Muscle of leg (tissue), 11 donors: ENCODE measurements around the gene TMEM203. TPM values are rescaled to one million over a fixed set of nuclear protein-coding genes. Genes with fewer than 3 reads are reported as not detected.

Source experiments
- DNase-seq: peaks from one replicate; pipeline ENCODE4 v3.0.0; 2013
- H3K27ac ChIP-seq: one replicate; pipeline ENCODE4 v1.5.1; 2013; ENCODE audit warnings: mild to moderate bottlenecking, low read length, control low read depth
- H3K27me3 ChIP-seq: one replicate; pipeline ENCODE4 v1.6.1; 2013; ENCODE audit warnings: low read length; ENCODE audit not compliant: control insufficient read depth, insufficient read depth
- H3K36me3 ChIP-seq: one replicate; pipeline ENCODE4 v1.6.1; 2013; ENCODE audit warnings: low read length; ENCODE audit not compliant: control insufficient read depth, insufficient read depth
- H3K4me1 ChIP-seq: one replicate; pipeline ENCODE4 v1.6.1; 2013; ENCODE audit warnings: low read length; ENCODE audit not compliant: control insufficient read depth, insufficient read depth
- H3K4me3 ChIP-seq: one replicate; pipeline ENCODE4 v1.5.1; 2013; ENCODE audit warnings: low read length, control low read depth
- H3K9me3 ChIP-seq: replicated peaks from 2 replicates; pipeline ENCODE4 v1.6.1; 2013; ENCODE audit warnings: low read depth, low read length; ENCODE audit not compliant: control insufficient read depth
- whole genome bisulfite sequencing: methylation state at CpG from one replicate; pipeline ENCODE4 v1.1.5; 2013; ENCODE audit warnings: missing lambda C conversion rate; ENCODE audit not compliant: insufficient coverage; 5-methylcytosine and 5-hydroxymethylcytosine counted together
- polyA plus RNA-seq, 8 donors: library from polyadenylated mRNA; unstranded; fragments of 120-200 nt; gene quantifications; one replicate each; pipeline versions ENCODE4 v1.2.1 to v1.2.3, GENCODE V29; 2013; ENCODE audit warnings: inconsistent platforms in 1 of 8, low replicate concordance in 1 of 8; ENCODE audit not compliant: insufficient read length in 8 of 8, insufficient read depth in 1 of 8
- total RNA-seq: library from RNA; stranded (reverse); fragments of 120-200 nt; gene quantifications from one replicate; pipeline ENCODE4 v1.2.4, GENCODE V29; 2013

TMEM203 gene
- total and polyA plus RNA-seq, 9 donors = 25.2 to 38.2 (median 36.3) TPM

DNA sequence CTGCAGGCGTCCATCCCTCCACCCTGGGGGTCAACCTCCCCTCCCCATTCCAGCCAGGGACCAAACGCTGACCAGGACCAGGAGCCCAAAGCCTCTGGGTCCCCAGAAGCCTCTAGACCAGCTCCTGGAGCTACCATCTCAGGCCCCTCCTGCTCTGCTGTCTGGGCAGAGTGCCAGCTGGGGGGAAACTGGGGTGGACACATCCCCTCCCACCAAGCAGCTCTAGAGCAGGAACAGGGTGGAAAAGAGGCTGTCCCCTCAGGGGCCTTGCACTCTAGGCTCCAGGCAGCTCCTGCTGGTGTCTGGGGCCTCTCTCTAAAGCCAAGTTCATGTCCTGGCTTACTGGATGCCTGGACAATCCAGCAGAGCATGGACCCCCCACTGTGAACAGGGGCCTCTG is 12.6 kb downstream of the TMEM203 start:
- Histone ChIP-seq H3K4me3 (no peak overlapping the region), H3K36me3 (peaks cover 33% of the 10 kb centered on the region), H3K27me3 (no peaks in the 10 kb centered on the region), H3K9me3 (no peaks in the 10 kb centered on the region), H3K4me1 (peaks cover 46% of the 10 kb centered on the region), H3K27ac (no peak overlapping the region)
- WGBS = no CpG with 5 or more reads among the region's 2 CpGs
- DNase-seq = no peak

DNA sequence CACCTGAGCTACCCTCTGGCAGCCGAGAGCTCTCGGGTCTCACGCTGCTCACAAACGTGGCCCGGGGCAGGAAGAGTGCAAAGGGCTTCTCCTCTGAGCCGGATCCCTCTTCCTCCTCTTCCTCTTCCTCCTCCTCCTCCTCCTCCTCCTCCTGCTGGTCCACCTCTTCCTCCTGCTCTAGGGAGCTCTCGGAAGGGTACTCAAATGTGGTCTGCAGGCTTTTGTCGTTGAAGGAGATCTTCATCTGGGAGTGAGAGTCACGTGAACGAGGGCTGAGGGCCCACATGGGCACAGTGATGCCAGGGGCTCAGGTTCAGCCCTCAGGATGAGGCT is 13.0 kb downstream of the TMEM203 start:
- Histone ChIP-seq H3K27me3 (no peaks in the 10 kb centered on the region), H3K36me3 (peaks cover 33% of the 10 kb centered on the region), H3K27ac (no peak overlapping the region), H3K9me3 (no peaks in the 10 kb centered on the region), H3K4me1 (peaks cover 46% of the 10 kb centered on the region), H3K4me3 (no peak overlapping the region)
- DNase-seq = no peak
- 83% methylated on average over 6 of the region's 10 CpGs for WGBS

DNA sequence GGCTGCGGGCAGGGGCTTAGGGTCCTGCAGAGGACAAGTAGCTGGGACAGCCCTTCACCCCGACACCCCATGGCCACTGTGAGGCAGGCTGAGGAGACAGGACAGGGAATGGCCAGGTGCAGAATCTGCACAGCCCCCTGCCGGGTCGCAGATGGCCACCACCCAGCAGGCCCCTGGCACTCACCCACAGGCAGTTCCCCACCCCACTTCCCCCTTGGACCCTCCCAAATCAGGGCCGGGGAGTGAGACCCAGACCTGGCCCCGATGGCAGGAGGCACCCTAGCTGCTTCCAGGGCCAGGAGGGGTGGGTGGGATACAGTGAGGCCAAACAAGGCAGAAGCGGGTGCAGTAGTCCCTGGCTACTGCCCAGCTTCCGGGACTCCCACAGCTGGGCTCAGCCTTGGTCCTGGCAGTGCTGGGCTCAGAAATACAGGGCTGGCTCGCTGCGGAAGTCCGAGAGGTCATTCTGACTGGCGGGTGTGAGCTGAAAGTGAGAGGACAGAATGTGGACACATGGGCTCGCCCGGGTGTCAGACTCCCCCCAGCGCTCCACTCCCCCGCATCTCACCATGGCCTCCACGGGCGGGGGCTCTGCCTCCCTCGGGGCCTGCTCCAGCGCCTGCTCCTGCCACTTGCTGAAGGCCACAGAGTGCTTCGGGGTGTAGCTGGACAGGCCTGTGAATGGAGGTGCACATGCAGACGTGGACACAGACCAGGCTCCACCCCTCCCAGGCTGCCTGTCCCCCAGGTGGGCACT is 13.6 kb downstream of the TMEM203 start:
- Histone ChIP-seq H3K4me1 (peaks cover 49% of the 10 kb centered on the region), H3K36me3 (peaks cover 37% of the 10 kb centered on the region), H3K9me3 (no peaks in the 10 kb centered on the region), H3K27me3 (no peaks in the 10 kb centered on the region), H3K4me3 (no peak overlapping the region), H3K27ac (no peak overlapping the region)
- 71% methylated on average over 10 of the region's 22 CpGs for WGBS
- DNase-seq = no peak

DNA sequence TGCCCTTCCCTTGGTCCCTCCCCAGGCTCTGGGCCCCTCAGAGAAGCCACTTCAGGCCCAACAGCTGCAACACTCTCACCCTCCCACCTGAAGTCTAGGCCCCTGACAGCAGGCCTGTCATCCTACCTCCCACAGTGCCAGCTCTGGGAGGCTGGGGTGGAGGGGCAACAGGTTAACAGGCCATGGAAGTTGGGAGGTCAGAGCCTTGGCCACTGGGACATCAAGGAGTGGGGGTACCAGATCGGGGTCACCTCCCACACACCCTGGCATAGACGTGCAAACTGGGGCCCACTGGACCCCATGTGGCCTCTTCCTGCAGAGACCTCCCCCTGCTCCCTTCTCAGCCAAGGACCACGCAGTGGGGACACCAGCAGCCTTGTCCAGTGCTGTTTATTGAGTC is 14.2 kb downstream of the TMEM203 start:
- Histone ChIP-seq H3K4me3 (no peak overlapping the region), H3K27me3 (no peaks in the 10 kb centered on the region), H3K9me3 (no peaks in the 10 kb centered on the region), H3K4me1 (peaks cover 55% of the 10 kb centered on the region), H3K27ac (no peak overlapping the region), H3K36me3 (peaks cover 42% of the 10 kb centered on the region)
- DNase-seq = no peak
- 61% methylated on average over 3 of the region's 3 CpGs for WGBS

DNA sequence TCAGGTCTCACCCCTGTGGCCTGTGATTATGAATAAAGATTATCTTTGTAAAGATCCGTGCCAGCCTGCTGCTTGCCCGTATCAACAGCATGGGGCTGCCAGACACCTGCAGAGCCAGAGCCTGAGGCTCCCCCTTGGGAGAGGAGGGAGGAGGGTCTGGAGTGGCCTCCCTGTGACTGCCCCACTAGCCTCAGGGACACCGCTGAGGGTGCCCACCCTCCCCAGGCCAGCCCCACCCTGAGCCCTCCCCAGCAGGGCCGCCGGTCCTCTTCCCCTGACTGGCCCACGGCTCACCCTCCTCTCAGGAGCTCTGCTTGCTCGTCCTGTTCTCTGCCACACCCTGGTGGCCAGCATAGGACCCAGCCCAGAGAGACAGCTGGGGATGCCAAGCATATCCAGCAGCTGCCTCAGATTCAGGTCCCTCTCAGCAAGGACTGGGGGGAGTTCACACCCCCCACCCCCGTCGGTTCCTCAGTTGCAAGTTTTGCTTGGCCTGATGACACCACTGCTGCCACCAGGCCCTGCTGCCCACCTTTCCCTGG is 15.1 kb downstream of the TMEM203 start:
- Histone ChIP-seq H3K27me3 (no peaks in the 10 kb centered on the region), H3K36me3 (peaks cover 50% of the 10 kb centered on the region), H3K4me3 (no peak overlapping the region), H3K9me3 (no peaks in the 10 kb centered on the region), H3K27ac (peak overlapping the region; percentile 85), H3K4me1 (peaks cover 56% of the 10 kb centered on the region)
- 56% methylated on average over 7 of the region's 9 CpGs for WGBS
- no peak for DNase-seq

DNA sequence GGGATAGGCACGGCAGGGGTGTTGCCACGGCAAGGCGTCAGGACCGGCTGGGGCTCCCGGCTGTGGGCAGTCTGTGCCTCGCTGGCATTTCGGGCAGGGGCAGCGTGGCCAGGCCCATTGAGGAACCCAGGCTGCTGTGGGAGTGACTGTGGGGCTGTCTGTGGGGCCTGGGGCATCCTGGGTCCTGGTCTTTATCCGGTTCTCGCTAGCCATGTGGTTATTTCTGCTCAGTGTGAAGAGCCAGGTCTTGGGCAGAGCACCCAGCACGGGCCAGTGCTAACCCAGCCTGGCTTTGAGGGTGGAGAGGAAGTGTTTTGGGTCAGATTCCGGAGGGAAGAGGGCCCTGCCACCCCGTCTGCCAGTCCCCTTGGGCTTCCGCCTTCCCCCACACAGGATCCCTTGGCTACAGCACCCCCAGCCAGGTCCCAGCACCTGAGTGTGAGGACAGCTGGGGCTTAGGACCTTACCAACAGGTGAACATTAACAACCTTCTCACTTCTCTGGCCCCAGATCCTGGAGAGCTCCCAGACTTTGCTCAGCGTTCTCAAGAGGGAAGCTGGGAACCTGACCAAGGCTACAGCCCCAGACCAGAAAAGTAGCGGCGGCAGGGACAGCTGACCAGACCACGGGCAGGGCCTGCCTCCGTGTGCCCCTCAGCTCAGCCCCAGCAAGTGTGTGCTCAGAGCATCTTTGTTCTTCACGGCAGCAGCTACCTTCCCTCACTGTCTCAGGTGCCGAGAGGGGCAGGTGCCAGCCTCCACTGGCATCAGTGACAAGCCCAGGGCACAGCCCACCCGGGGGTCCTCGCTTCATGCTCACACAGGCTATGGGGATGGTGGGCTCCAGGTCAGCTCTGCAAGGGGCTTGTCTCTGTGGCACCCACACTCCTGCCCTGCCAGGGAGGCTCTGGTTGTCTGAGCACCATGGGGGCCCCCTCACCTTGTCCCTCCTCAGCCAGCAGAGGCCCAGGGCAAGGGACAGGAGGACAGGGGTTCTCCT is 15.9 kb downstream of the TMEM203 start:
- WGBS = 35% methylated on average over 22 of the region's 23 CpGs
- peak overlapping the region; percentile 99 for H3K4me3 ChIP-seq
- H3K27ac ChIP-seq = peak overlapping the region; percentile 85
- no peaks in the 10 kb centered on the region for H3K27me3 ChIP-seq
- H3K9me3 ChIP-seq = no peaks in the 10 kb centered on the region
- H3K36me3 ChIP-seq = peaks cover 58% of the 10 kb centered on the region
- peaks cover 52% of the 10 kb centered on the region for H3K4me1 ChIP-seq
- DNase-seq = no peak

DNA sequence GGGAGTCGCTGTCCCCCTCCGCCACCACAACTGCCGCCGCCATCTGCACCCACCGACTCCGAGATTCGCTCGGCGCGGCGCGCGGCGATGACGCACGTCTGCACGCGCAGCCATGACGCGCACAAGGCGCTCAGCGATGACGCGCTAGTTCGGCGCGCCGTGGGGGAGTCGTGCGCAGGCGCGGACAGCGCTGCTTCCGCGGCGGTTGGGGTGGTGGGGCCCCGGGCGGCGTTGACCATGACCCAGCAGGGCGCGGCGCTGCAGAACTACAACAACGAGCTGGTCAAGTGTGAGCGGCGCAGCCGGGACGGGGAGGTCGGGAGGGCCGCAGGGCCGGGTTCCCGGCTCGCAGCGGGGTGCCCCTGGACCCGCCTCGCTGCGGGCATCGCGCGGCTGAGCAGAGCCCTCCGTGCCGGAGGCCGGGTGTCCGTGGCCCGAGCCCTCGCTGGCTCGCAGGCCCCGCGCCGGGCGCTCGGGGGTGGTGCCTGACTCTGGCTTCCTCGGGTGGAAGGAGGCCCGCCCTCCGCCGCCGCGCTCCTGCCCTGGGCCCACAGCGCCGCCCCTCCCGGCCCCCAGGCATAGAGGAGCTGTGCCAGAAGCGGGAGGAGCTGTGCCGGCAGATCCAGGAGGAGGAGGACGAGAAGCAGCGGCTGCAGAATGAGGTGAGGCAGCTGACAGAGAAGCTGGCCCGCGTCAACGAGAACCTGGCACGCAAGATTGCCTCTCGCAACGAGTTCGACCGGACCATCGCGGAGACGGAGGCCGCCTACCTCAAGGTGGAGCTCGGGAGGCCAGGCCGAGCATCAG is 16.8 kb downstream of the TMEM203 start, which contains the start of the genes ANAPC2 and SSNA1:
TSS of gene ANAPC2 (minus strand) at position 71 of the 807 bp plus-strand sequence. CDS start at position 43, 28 bp downstream.
TSS of gene SSNA1 (plus strand) at position 187 of the 807 bp plus-strand sequence. CDS start at position 238, 51 bp downstream.
- Histone ChIP-seq H3K27me3 (no peaks in the 10 kb centered on the region), H3K36me3 (peaks cover 67% of the 10 kb centered on the region), H3K27ac (peak within 1 kb of the TSS; percentile 85), H3K9me3 (no peaks in the 10 kb centered on the region), H3K4me1 (peaks cover 47% of the 10 kb centered on the region), H3K4me3 (peak within 1 kb of the TSS; percentile 99)
- peak; percentile 98 for DNase-seq
- WGBS = under 1% methylated on average over 93 of the region's 98 CpGs

DNA sequence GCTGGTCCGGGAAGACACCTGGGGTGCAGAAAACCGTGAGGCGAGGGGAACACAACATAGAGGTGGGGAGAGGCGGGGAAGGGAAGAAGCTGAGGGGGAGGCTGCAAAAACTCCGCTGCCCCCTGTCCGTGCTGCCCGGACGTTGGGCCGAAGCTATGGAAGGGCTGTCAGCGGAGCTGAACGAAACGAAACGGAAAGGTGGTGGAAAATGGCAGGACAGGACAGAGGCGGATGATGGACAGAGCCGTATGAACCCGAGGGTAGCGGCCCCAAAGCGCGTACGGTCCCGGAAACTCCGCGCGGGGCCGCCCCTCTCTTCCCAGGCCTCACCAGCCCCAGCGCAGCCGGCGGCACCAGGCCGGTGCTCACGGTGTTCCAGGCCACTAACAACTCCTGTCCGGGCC is 17.4 kb downstream of the TMEM203 start:
- Histone ChIP-seq H3K4me1 (peaks cover 47% of the 10 kb centered on the region), H3K36me3 (peaks cover 73% of the 10 kb centered on the region)
- WGBS = under 1% methylated on average over 25 of the region's 31 CpGs

DNA sequence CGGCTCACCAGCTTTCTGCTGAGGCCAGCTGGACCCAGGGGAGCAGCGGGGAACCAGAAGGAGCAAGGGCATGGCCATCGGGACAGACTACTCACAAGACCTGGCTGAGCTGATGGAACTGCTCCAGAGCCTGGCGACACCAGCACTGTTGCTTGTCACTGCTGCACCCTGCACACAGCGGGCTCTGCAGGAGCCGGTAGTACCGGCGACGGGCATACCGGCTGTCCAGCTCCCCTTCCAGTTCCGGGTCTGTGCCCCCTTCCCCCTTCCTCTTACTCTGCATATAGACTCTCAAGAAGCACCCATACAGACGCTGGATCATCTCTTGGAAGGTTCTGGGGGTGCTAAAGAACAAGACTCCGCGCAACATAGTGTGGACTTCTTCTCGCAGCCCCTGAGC is 18.1 kb downstream of the TMEM203 start:
- 87% methylated on average over 13 of the region's 15 CpGs for whole genome bisulfite sequencing
- Histone ChIP-seq H3K4me1 (peaks cover 47% of the 10 kb centered on the region), H3K36me3 (peaks cover 75% of the 10 kb centered on the region), H3K27me3 (no peaks in the 10 kb centered on the region), H3K9me3 (no peaks in the 10 kb centered on the region), H3K4me3 (peak overlapping the region; percentile 99), H3K27ac (no peak overlapping the region)
- DNase-seq = no peak

More for the DNA sequence above, 17.4 kb downstream of the TMEM203 start:
- peak overlapping the region; percentile 77 for H3K27ac ChIP-seq
- H3K9me3 ChIP-seq = no peaks in the 10 kb centered on the region
- no peaks in the 10 kb centered on the region for H3K27me3 ChIP-seq
- peak overlapping the region; percentile 99 for H3K4me3 ChIP-seq
- no peak for DNase-seq
